ENCODE measurements around the gene TUBGCP3. TPM values are rescaled to one million over a fixed set of nuclear protein-coding genes. Genes with fewer than 3 reads are reported as not detected.

Gene TUBGCP3
- total and polyA plus RNA-seq, 2 experiments from 2014 or later = 12.8 to 40.2 TPM

DNA sequence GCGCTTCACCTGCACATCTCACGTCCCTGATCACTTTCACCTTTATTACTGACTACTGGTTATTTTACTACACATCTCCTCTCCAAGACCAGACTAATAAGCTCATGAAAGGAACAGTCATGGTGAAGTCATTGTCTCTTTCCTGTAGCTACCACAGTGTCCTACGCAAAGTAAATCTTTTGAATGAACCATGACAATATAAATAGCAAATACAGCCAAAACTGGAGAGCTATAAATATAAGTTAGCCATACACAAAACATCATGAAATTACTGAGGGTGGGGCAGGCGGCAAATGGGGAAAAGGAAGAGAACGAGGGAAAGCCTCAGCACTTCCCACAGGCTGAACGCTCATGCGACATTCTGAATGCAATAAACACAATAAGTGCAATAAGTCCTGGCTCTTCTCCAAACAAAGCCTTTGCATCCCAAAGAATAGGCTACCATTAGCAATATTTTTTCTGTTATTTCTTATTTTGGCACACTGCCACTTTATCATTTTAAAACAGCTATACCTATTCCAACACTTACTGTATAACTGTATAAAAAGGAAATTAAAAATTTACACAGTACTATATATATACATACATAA, 62.5 kb downstream of the TUBGCP3 start (continued):
- TF ChIP-seq ZNF331 (CRISPR knock-in tag; IDR thresholded peaks at IDR 0.05; ENCODE audit: low read depth) = no peak
- TF ChIP-seq EZH2phosphoT487 (IDR thresholded peaks at IDR 0.05; ENCODE audit: unreplicated experiment) = no peak
- TF ChIP-seq, protein P1, sequence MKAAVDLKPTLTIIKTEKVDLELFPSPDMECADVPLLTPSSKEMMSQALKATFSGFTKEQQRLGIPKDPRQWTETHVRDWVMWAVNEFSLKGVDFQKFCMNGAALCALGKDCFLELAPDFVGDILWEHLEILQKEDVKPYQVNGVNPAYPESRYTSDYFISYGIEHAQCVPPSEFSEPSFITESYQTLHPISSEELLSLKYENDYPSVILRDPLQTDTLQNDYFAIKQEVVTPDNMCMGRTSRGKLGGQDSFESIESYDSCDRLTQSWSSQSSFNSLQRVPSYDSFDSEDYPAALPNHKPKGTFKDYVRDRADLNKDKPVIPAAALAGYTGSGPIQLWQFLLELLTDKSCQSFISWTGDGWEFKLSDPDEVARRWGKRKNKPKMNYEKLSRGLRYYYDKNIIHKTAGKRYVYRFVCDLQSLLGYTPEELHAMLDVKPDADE (IDR thresholded peaks at IDR 0.05) = no peak
- TF ChIP-seq STAT1 (IDR thresholded peaks at IDR 0.05; ENCODE audit: unreplicated experiment) = no peak
- TF ChIP-seq POLR2AphosphoS5 (IDR thresholded peaks at IDR 0.05; ENCODE audit: low read depth) = no peak
- no peak for TF ChIP-seq JUNB (IDR thresholded peaks at IDR 0.05; ENCODE audit: unreplicated experiment)
- TF ChIP-seq ZNF114 (CRISPR knock-in tag; IDR thresholded peaks at IDR 0.05) = no peak
- no peak for TF ChIP-seq CREB1 (CRISPR knock-in tag; IDR thresholded peaks at IDR 0.05; ENCODE audit: low read depth)
- TF ChIP-seq, protein P2, sequence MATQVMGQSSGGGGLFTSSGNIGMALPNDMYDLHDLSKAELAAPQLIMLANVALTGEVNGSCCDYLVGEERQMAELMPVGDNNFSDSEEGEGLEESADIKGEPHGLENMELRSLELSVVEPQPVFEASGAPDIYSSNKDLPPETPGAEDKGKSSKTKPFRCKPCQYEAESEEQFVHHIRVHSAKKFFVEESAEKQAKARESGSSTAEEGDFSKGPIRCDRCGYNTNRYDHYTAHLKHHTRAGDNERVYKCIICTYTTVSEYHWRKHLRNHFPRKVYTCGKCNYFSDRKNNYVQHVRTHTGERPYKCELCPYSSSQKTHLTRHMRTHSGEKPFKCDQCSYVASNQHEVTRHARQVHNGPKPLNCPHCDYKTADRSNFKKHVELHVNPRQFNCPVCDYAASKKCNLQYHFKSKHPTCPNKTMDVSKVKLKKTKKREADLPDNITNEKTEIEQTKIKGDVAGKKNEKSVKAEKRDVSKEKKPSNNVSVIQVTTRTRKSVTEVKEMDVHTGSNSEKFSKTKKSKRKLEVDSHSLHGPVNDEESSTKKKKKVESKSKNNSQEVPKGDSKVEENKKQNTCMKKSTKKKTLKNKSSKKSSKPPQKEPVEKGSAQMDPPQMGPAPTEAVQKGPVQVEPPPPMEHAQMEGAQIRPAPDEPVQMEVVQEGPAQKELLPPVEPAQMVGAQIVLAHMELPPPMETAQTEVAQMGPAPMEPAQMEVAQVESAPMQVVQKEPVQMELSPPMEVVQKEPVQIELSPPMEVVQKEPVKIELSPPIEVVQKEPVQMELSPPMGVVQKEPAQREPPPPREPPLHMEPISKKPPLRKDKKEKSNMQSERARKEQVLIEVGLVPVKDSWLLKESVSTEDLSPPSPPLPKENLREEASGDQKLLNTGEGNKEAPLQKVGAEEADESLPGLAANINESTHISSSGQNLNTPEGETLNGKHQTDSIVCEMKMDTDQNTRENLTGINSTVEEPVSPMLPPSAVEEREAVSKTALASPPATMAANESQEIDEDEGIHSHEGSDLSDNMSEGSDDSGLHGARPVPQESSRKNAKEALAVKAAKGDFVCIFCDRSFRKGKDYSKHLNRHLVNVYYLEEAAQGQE (IDR thresholded peaks at IDR 0.05; ENCODE audit: unreplicated experiment) = no peak

DNA sequence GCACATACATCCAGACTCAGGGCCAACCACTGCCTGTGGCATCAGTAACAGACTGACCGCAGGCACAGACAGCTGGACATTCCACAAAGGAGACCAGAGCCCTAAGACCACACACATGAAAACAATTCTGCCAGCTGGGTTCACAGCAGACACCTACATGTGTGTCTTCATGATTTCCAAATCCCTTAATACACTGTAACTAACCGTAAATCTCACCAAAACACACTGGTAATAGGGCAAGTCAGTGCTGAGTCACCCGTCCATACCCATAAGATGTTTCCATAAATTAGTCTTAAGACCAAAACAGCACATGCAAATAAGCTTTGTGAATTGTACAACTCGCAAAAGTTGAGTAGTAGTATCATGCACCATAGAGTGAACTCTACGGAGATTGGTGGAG, 65.4 kb downstream of the TUBGCP3 start:
- Histone ChIP-seq H3K36me3 (ENCODE audit: insufficient read depth) (peaks cover 10% of the 10 kb centered on the region), H3K27me3 (ENCODE audit: insufficient read depth) (no peaks in the 10 kb centered on the region), H3K4me1 (ENCODE audit: insufficient read depth) (no peaks in the 10 kb centered on the region), H3K27ac (ENCODE audit: low read depth) (no peak overlapping the region), H3K79me2 (replicated peaks; ENCODE audit: insufficient read depth) (no peaks in the 10 kb centered on the region), H2AFZ (no peak overlapping the region), H3K9me2 (ENCODE audit: insufficient read depth) (peaks cover 4% of the 10 kb centered on the region; the same call in 1 of the 2 replicates), H3K4me2 (no peak overlapping the region), H3F3A (replicated peaks; ENCODE audit: low read depth) (no peaks in the 10 kb centered on the region), H3K4me3 (no peak overlapping the region), H4K20me1 (replicated peaks; ENCODE audit: insufficient read depth) (no peaks in the 10 kb centered on the region; the same call in none of the 2 replicates)
- no peak overlapping the region for H3K27ac Mint-ChIP-seq
- no peaks in the 10 kb centered on the region for H3K4me1 Mint-ChIP-seq
- no peaks in the 10 kb centered on the region for H3K9me3 Mint-ChIP-seq
- ATAC-seq (no peak), DNase-seq (ENCODE audit: low spot score) (no peak)
- H3K4me3 Mint-ChIP-seq = no peak overlapping the region
- H3K27me3 Mint-ChIP-seq (ENCODE audit: insufficient read depth, low read depth, poor library complexity) = no peaks in the 10 kb centered on the region
- H3K36me3 Mint-ChIP-seq (ENCODE audit: low read depth) = peaks cover 6% of the 10 kb centered on the region; the same call in 2 of the 3 replicates
- TF ChIP-seq, protein P3, sequence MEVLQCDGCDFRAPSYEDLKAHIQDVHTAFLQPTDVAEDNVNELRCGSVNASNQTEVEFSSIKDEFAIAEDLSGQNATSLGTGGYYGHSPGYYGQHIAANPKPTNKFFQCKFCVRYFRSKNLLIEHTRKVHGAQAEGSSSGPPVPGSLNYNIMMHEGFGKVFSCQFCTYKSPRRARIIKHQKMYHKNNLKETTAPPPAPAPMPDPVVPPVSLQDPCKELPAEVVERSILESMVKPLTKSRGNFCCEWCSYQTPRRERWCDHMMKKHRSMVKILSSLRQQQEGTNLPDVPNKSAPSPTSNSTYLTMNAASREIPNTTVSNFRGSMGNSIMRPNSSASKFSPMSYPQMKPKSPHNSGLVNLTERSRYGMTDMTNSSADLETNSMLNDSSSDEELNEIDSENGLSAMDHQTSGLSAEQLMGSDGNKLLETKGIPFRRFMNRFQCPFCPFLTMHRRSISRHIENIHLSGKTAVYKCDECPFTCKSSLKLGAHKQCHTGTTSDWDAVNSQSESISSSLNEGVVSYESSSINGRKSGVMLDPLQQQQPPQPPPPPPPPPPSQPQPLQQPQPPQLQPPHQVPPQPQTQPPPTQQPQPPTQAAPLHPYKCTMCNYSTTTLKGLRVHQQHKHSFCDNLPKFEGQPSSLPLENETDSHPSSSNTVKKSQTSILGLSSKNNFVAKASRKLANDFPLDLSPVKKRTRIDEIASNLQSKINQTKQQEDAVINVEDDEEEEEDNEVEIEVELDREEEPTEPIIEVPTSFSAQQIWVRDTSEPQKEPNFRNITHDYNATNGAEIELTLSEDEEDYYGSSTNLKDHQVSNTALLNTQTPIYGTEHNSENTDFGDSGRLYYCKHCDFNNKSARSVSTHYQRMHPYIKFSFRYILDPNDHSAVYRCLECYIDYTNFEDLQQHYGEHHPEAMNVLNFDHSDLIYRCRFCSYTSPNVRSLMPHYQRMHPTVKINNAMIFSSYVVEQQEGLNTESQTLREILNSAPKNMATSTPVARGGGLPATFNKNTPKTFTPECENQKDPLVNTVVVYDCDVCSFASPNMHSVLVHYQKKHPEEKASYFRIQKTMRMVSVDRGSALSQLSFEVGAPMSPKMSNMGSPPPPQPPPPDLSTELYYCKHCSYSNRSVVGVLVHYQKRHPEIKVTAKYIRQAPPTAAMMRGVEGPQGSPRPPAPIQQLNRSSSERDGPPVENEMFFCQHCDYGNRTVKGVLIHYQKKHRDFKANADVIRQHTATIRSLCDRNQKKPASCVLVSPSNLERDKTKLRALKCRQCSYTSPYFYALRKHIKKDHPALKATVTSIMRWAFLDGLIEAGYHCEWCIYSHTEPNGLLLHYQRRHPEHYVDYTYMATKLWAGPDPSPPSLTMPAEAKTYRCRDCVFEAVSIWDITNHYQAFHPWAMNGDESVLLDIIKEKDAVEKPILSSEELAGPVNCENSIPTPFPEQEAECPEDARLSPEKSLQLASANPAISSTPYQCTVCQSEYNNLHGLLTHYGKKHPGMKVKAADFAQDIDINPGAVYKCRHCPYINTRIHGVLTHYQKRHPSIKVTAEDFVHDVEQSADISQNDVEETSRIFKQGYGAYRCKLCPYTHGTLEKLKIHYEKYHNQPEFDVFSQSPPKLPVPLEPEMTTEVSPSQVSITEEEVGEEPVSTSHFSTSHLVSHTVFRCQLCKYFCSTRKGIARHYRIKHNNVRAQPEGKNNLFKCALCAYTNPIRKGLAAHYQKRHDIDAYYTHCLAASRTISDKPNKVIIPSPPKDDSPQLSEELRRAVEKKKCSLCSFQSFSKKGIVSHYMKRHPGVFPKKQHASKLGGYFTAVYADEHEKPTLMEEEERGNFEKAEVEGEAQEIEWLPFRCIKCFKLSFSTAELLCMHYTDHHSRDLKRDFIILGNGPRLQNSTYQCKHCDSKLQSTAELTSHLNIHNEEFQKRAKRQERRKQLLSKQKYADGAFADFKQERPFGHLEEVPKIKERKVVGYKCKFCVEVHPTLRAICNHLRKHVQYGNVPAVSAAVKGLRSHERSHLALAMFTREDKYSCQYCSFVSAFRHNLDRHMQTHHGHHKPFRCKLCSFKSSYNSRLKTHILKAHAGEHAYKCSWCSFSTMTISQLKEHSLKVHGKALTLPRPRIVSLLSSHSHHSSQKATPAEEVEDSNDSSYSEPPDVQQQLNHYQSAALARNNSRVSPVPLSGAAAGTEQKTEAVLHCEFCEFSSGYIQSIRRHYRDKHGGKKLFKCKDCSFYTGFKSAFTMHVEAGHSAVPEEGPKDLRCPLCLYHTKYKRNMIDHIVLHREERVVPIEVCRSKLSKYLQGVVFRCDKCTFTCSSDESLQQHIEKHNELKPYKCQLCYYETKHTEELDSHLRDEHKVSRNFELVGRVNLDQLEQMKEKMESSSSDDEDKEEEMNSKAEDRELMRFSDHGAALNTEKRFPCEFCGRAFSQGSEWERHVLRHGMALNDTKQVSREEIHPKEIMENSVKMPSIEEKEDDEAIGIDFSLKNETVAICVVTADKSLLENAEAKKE (CRISPR knock-in tag; IDR thresholded peaks at IDR 0.05) = no peak
- TF ChIP-seq, protein P1 (IDR thresholded peaks at IDR 0.05) = no peak
- TF ChIP-seq ZNF114 (CRISPR knock-in tag; IDR thresholded peaks at IDR 0.05) (no peak), CREB1 (CRISPR knock-in tag; IDR thresholded peaks at IDR 0.05; ENCODE audit: low read depth) (no peak), STAT1 (IDR thresholded peaks at IDR 0.05; ENCODE audit: unreplicated experiment) (no peak), EZH2phosphoT487 (IDR thresholded peaks at IDR 0.05; ENCODE audit: unreplicated experiment) (no peak)
